NCI-H2171 (cell line): Measurements from ENCODE around the gene UGT1A10.
A peak's percentile ranks its signal among the peaks of the same experiment; 100 is the strongest.
"Not testable (repeated sequence)": the region's sequence is repeated elsewhere in the genome, so short reads cannot be mapped to it uniquely, and the experiment has no call there.

Experiments used
- DNase-seq: peaks from one replicate; lab custom pipeline; 2025; lab: John Stamatoyannopoulos, UW

The UGT1A10 gene

GRCh38 chr2:233655943-233656342 is 19.7 kb downstream of the UGT1A10 start:
- not testable (repeated sequence) for DNase-seq

DNA sequence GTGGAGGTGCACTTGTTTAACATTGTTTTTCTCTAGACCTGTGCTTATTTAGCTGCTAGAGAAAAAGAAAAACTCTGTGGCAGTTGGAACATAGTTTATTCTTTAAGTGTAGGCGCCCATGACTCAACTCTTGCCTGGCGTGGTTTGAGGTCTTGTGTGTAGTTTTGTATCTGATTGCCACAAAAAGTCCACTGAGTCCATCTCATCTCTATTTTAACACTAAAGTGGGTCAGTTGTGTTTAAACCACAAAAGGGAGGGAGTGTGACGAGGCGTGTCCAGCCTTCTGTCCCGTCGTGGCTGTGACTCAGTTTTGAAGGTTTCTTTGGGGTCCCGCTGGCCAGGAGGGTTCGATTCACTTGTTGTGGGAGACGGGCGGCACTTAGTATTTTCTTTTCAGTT is 20.2 kb downstream of the UGT1A10 start:
- DNase-seq: no peak

- no peak for DNase-seq
Observed at GRCh38 chr2:233658610-233659009, 22.4 kb downstream of the UGT1A10 start.

DNA sequence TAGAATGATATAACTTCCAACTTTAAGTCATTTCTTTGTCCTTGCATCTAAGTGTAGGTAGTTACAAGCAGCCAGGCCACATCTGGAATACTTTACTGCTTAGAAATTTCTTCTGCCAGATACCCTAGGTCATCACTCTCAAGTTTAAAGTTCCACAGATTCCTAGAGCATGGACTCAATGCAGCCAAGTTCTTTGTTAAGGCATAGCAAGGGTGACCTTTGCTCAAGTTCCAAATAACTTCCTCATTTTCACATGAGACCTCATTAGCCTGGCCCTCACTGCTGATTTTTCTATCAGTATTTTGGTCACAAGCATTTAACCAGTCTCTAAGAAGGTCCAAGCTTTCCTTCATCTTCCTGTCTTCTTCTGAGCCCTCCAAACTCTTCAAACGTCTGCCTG is 27.7 kb downstream of the UGT1A10 start:
- no peak for DNase-seq

- no peak for DNase-seq
Observed at GRCh38 chr2:233668605-233669260, 32.5 kb downstream of the UGT1A10 start.

GRCh38 chr2:233671290-233672161 is 35.3 kb downstream of the UGT1A10 start, which contains the start of gene UGT1A9:
Gene UGT1A9, plus strand, starts transcription at chr2:233671898. Its CDS starts 37 bp downstream, at chr2:233671935.
- DNase-seq: no peak

DNA sequence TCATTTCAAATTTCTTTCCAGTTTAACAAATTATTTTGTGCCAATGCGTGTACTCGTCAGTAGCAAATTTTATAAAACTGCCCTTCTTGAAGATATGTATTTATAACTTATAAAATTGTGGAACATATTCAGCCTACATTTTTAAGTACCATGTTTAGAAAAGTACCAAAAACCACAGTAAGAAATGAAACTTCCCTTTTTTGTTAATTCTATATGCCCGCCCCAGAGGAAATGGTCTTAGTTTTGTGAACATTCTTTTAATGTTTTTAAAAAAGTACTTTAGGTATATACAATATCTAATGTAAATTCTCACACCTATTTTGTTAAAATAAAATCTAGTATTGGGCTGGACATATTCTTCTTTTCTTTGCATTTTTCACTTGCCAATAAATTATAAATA is 36.6 kb downstream of the UGT1A10 start:
- DNase-seq: no peak

GRCh38 chr2:233673896-233674295 is 37.6 kb downstream of the UGT1A10 start:
- no peak for DNase-seq

- no peak for DNase-seq
Observed at GRCh38 chr2:233674314-233674713, 38.1 kb downstream of the UGT1A10 start.

GRCh38 chr2:233674995-233675394 is 38.7 kb downstream of the UGT1A10 start:
- DNase-seq: peak; percentile 31

GRCh38 chr2:233676046-233676445 is 39.8 kb downstream of the UGT1A10 start:
- no peak for DNase-seq

DNA sequence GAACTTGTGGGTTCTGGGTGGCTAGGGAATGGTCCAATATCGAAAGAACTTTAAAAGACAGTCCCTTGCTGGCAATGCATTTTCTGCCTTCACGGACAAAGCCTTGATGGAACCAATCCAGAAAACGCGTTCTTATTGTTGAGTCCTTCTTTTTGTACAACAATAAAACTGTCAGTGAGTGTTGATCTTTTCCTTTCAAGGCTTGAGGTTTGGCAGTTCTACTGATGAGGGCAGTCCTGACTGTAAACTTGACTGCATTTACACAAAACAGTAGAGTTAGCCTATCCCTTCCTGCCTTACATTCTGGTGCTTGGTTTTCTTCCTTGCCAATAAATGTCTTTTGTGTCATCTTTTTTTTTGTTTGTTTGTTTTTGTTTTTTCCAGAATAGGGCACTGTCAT is 42.9 kb downstream of the UGT1A10 start:
- DNase-seq: no peak

DNA sequence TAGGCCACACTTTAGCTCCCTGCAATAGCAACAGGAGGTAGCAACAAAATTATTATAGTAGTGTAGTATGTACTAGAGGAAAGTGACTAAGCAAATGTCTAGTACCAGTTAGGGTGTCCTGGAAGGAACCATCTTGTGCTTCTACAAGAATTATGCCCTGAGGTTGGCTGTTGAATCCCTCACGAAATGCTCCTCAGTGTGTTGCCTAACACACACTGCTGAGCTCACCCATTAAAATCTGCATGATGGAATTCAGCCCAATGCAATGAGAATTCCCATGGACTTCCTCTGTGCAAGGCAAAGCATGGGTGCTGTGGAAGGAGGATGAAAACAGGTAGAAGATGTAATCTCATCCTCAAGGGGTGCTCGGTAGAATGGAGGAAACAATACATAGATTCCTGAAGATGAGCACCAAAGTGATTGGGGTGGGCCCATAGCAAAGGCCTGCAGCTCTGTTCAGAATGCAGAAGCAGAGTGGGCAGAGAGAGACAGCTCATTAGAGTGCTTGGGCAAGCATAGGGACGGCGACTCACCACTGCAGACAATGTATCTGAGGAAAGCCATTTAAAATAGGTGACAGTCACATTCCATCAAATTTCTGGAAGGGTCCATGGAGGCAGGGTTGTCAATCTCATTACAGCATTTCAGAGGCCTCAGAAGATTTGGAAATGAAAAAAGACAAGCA is 44.3 kb downstream of the UGT1A10 start:
- no peak for DNase-seq

- no peak for DNase-seq
Observed at GRCh38 chr2:233681521-233682099, 45.4 kb downstream of the UGT1A10 start, which contains the start of gene UGT1A7. Gene UGT1A7, plus strand, starts transcription at chr2:233681901. Its CDS starts 37 bp downstream, at chr2:233681938.

- DNase-seq: no peak
Observed at GRCh38 chr2:233684640-233685039, 48.4 kb downstream of the UGT1A10 start.

GRCh38 chr2:233686928-233687327 is 50.7 kb downstream of the UGT1A10 start:
- DNase-seq: no peak

DNA sequence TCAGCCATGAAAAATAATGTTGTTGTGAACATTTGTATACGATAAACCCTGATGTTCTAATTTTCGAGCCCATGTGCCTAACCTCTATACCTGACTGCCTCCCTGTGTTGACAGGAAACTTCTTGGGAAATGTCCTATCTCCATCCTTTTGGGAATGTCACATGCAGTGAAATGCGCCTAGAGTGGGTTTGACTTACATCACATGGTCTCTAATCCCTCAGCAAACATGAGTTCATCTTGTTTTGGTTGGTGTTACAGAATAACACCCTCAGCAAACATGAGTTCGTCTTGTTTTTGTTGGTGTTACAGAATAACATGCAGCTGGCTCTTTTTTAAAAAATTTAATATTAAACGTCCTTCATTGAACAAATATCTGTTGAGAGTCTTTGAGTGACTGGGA is 52.1 kb downstream of the UGT1A10 start:
- DNase-seq: no peak

DNA sequence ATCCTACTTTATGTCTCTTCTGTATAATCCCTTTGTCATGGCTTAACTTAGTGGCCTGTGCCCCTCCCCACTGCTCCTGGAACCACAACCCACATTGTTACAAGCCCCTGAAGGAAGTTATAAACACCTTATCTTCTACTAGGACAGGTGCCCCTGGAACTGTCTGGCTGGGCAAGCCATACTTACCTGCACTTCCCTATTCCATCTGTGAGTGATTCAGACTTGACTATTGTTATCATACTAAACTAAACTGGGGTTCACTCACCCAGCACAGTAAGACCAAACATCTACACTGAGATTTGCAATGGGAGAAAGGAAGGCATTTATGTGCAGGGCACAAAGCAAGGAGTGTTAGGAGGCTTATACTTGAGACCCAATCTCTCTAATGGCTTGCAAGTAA is 52.8 kb downstream of the UGT1A10 start:
- no peak for DNase-seq

GRCh38 chr2:233689501-233689900 is 53.3 kb downstream of the UGT1A10 start:
- no peak for DNase-seq

DNA sequence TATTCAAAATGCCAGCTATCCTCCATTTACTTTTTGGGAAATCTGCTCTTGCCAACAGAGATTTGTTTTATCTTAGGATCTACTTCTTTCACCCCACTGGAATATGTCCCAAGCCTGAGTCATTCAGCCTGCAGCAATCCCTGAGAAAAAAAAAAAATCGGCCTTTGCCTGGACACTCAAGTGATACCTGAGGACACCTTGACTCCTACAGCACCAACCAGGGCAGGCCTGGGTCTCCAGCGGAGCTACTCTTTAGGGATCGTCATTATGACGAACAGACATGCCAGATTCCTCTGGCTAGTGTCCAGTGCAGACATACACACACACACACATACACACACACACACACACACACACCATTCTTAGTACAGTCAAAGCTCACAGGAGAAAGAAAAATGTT is 54.2 kb downstream of the UGT1A10 start:
- no peak for DNase-seq

DNA sequence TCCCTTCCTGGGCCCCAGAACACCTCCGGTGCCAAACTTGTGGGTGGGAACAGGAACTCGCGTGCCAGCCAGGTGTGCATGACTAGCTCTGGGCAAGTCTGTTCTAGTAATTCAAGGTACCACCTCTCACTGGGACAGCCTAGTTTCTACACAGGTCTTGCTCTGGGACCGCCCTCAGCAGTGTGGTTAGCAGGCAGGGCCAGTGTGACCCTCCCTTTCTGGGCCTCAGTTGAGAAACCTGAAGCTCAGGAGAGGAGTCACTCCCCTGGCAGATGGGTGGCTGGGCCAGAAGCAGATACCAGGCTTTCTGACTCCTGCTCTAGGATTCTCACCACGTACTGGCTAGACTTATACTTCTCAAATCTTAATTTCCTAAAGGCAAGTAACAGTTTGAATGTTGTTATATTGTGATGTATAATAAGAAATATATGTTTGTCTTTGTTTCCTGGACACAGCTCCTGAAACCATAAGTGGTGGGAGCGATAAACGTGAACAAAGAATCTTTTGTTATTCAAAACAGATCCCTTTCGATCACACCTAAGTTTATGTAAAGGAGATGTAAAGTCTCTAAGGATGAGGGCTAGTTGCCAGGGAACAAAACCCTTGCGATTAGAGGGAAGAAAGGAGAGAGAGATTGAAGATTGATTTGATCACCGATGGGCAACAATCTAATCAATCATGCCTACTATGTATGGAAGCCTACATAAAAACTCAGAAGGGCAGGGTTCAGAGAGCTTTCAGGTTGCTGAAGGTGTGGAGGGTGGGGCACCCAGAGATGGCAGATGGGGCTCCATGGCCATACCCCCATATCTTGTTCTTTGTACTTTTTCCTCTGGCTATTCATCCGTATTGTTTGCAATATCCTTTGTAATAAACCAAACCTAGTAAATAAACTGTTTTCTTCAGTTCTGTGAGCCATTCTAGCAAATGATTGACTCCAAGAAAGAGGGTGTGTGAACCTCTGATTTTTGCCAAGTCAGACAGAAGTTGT is 55.5 kb downstream of the UGT1A10 start:
- DNase-seq: no peak
